Activated T-helper 1 cell treated with anti-CD3 and anti-CD28 coated beads, Interleukin-2, amount 50 U/mL, for 16 hours (primary cell): ENCODE measurements around the gene PCGF2.

Source experiments
- DNase-seq, 2 donors: peaks; one replicate each; pipeline ENCODE4 v3.0.0-alpha.2; 2020; ENCODE audit warnings: low read depth in 1 of 2, low spot score in 1 of 2

The PCGF2 gene

GRCh38 chr17:38719943-38720641 lies 28.0 kb downstream of the PCGF2 start:
- DNase-seq: no peak

- DNase-seq: no peak
Observed at GRCh38 chr17:38719289-38719942, 28.7 kb downstream of the PCGF2 start.

- DNase-seq: no peak
Observed at GRCh38 chr17:38717139-38717745, 30.9 kb downstream of the PCGF2 start.

- DNase-seq: no peak
Observed at GRCh38 chr17:38716368-38717005, 31.6 kb downstream of the PCGF2 start.

- DNase-seq: no peak
Observed at GRCh38 chr17:38715216-38715943, 32.8 kb downstream of the PCGF2 start.

- no peak for DNase-seq
Observed at GRCh38 chr17:38713456-38714075, 34.6 kb downstream of the PCGF2 start.

- DNase-seq: no peak
Observed at GRCh38 chr17:38712593-38712992, 35.5 kb downstream of the PCGF2 start.

GRCh38 chr17:38711792-38712571 lies 36.2 kb downstream of the PCGF2 start:
- DNase-seq: no peak

GRCh38 chr17:38710985-38711384 lies 37.2 kb downstream of the PCGF2 start:
- no peak for DNase-seq

GRCh38 chr17:38710604-38710962 lies 37.6 kb downstream of the PCGF2 start:
- no peak for DNase-seq

GRCh38 chr17:38709864-38710603 lies 38.1 kb downstream of the PCGF2 start:
- no peak for DNase-seq

- no peak for DNase-seq
Observed at GRCh38 chr17:38709104-38709820, 38.9 kb downstream of the PCGF2 start.

- no peak for DNase-seq
Observed at GRCh38 chr17:38707678-38708351, 40.3 kb downstream of the PCGF2 start.

- DNase-seq: no peak
Observed at GRCh38 chr17:38706505-38707216, 41.5 kb downstream of the PCGF2 start.

- no peak for DNase-seq
Observed at GRCh38 chr17:38705803-38706504, 42.2 kb downstream of the PCGF2 start.

- no peak for DNase-seq
Observed at GRCh38 chr17:38705523-38705802, 42.7 kb downstream of the PCGF2 start.
